Measurements from ENCODE around the gene HMGN1.

DNA sequence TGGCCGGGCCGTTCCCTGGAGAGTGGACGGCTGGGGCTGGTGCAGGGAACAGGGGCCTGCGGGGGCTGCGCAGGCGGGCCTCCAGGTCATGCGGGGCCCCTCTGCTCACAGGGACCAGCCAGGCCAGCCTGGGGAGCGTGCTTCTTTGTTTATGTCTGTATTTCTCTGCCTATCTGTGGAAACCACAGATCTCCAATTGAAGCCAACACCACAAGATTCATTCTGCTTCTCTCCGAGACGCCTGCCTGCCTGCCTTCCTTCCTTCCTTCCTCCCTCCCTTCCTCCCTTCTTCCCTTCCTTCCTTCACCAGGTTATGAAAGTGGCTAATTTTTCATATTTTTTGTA lies 39.9 kb upstream of the HMGN1 start:
- TF ChIP-seq, protein P1, sequence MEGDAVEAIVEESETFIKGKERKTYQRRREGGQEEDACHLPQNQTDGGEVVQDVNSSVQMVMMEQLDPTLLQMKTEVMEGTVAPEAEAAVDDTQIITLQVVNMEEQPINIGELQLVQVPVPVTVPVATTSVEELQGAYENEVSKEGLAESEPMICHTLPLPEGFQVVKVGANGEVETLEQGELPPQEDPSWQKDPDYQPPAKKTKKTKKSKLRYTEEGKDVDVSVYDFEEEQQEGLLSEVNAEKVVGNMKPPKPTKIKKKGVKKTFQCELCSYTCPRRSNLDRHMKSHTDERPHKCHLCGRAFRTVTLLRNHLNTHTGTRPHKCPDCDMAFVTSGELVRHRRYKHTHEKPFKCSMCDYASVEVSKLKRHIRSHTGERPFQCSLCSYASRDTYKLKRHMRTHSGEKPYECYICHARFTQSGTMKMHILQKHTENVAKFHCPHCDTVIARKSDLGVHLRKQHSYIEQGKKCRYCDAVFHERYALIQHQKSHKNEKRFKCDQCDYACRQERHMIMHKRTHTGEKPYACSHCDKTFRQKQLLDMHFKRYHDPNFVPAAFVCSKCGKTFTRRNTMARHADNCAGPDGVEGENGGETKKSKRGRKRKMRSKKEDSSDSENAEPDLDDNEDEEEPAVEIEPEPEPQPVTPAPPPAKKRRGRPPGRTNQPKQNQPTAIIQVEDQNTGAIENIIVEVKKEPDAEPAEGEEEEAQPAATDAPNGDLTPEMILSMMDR (conservative IDR thresholded peaks at IDR 0.05; ENCODE audit: low read depth, low read length), result no peak; the same call in 1 of the 2 replicates
- no peak for TF ChIP-seq EZH2 (IDR thresholded peaks at IDR 0.05; ENCODE audit: low read length, unreplicated experiment)

Data from PC-3 (cell line).